SK-N-DZ (cell line): ENCODE results near the gene MYH6.
"Not testable (repeated sequence)": the region's sequence is repeated elsewhere in the genome, so short reads cannot be mapped to it uniquely, and the experiment has no call there.

Source experiments
- DNase-seq: peaks from one replicate; pipeline ENCODE4 v3.0.0-alpha.2; 2015; ENCODE audit warnings: low spot score

The MYH6 gene

GRCh38 chr14:23414906-23415820 lies 7.1 kb upstream of the MYH6 start:
- DNase-seq, result no peak

- DNase-seq, result no peak
Observed at GRCh38 chr14:23414254-23414653, 6.2 kb upstream of the MYH6 start.

DNA sequence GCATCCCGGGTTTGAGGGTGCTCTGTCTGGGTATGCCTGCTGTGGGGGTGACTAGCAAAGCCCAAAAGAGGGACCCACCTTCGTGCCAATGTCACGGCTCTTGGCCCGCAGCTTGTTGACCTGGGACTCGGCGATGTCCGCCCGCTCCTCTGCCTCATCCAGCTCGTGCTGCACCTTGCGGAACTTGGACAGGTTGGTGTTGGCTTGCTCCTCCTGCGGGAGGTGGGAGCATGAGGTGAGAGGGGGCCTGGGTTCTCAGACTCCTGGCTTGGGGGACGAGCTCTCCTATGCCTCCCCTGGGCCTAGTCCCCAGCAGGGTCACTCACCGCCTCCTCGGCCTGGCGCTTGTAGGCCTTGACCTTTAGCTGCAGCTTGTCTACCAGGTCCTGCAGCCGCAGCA lies 5.6 kb upstream of the MYH6 start:
- DNase-seq, result no peak

- DNase-seq, result no peak
Observed at GRCh38 chr14:23411563-23412525, 3.8 kb upstream of the MYH6 start.

- DNase-seq, result no peak
Observed at GRCh38 chr14:23409966-23410635, 2.0 kb upstream of the MYH6 start.

GRCh38 chr14:23409475-23409874 lies 1.4 kb upstream of the MYH6 start:
- DNase-seq, result no peak

- no peak for DNase-seq
Observed at GRCh38 chr14:23408307-23408630, 196 bp upstream of the MYH6 start.

GRCh38 chr14:23406725-23407355 lies 1.2 kb downstream of the MYH6 start:
- DNase-seq, result no peak

DNA sequence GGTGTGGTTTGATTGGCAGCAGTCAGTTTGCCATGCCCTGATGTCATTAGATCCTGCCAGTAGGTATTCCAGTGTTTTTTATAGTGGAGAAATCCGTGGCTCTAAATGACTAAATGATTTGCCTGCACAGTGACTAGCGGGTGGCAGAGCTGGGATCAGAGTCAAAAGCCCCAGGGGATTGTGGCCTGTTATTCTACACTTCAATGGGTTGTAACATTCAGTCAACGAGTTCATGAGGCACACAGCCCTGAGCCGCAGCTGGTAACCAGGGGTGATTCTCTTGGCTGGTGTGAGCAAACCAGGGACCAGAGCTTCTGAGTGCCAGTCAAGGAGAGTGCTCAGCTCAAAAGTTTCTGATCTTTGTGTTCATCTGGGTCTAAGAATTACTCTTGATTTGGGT lies 1.8 kb downstream of the MYH6 start:
- no peak for DNase-seq

GRCh38 chr14:23405516-23406025 lies 2.5 kb downstream of the MYH6 start:
- DNase-seq, result no peak

DNA sequence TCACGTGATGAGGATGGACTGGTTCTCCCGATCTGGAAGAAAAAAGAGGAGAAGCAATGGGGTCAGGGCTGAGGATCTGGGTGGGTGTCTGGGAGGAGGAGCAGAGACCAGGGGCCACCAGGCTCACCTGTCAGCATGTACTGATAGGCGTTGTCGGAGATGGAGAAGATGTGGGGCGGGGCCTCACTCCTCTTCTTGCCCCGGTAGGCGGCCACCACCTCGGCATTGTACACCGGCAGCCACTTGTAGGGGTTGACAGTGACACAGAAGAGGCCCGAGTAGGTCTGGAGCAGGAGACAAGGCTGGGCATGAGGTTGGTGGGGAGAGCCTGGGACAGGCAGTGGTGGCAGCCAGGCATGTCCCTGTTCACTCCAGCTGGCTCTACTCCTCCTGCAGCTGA lies 3.0 kb downstream of the MYH6 start:
- no peak for DNase-seq

DNA sequence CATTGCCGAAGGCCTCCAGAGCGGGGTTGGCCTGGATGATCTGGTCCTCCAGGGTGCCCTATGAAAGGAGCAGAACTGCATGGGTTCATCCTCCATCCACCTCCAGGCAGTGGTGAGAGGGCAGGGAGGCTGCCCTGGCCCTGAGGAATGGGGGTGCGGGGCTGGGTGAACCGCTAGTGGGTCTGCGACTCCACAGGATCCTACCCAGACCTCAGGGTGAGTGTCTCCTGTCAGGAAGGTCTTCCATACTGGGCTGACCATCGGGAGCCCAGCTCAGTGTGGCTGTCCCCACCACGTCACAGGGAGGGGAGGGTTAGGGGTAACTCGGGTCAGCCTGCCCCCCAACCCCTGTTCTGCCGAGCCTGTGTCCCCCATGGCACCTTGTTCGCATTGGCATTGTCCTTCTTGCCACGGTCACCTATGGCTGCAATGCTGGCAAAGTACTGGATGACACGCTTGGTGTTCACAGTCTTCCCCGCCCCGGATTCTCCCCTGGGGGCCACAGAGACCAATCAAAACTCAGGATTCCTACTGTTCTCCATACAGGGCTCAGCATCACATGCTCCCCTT lies 3.7 kb downstream of the MYH6 start:
- DNase-seq, result no peak

DNA sequence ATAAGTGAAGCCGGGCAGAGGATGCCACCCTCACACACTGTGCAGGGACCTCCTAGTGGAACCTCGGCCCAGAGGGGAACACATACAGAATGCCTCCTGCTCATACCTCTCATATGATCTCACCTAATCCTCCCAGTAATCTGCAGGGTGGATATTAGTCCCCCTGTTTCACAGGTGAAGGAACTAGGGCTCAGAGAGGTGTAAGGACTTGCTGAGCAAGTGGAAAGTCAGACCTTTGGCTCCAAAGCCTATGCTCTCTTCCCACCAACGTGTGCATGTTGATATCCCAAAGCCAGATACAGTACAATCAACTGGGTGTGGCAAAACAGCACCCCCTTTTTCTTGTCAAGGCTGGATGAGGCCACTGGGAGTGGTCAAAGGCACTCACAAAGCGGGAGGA lies 4.2 kb downstream of the MYH6 start:
- DNase-seq, result no peak

DNA sequence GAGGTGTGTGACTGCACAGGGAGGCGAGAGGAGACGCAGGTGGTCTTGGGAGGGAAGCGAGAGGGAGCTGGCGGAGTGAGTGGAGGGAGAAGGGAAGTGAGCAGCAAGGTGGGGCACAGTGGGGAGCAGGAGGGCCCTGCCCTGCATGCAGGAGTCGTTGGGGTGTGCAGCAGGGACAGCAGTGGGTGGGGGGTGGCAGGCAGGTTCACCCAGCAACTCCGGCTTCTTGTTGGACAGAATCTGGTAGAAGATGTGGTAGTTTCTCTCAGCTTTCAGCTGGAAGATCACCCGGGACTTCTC lies 5.0 kb downstream of the MYH6 start:
- DNase-seq, result no peak

DNA sequence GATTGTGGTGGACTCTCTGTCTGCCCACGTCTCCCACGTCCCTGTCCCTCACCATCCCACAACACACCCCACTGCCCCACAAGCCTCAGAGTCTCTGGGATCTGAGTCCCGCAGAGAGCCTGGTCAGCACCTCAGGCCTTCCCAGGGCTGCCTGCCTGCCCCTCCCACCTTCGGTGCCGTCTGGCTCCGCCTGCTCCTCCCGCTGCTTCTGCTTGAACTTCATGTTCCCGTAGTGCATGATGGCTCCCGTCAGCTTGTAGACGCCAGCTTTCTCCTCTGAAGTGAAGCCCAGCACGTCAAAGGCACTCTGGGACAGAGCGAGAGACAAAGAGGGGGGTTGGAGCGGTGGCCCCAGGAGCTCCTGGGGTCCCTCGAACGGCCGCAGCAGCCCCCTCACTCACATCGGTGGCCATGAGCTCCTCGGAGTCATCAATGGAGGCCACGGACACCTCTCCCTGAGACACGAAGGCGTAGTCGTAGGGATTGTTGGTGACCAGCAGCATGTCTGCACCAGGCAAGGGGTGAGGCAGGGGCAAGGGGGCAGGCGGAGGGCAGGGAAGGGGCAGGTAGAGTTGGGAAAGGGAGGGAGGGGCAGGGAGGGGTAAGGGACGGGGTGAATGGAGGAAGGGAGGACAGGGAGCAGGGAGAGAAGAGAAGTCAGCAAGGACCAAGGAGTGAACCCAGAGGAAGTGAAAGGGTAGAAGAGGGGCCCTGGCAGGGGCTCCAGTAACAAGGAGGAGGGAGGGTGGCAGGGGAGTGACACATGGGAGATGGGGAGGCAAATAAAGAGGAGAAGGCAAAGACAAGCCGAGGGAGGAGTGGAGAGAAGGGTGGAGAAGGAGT lies 5.6 kb downstream of the MYH6 start:
- DNase-seq, result no peak

DNA sequence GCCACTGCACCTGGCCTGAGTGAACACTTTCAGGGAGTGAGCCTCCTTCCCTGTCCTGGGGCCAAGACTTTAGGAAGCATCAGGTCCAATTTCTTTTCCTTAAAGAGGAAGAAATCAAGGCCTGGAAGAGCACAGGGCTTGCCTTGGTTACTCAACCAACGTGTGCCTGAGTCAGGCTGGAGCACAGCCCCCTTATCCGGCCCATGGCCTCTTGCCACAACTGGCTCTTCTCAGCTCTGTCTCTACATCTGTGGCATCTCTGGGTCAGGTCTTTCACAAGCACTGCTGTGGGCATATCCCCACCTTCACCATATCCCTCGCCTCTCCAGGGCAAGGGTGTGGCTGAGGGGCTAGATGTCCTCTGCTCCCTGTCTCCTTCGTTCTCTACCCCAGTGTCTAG lies 6.8 kb downstream of the MYH6 start:
- no peak for DNase-seq

DNA sequence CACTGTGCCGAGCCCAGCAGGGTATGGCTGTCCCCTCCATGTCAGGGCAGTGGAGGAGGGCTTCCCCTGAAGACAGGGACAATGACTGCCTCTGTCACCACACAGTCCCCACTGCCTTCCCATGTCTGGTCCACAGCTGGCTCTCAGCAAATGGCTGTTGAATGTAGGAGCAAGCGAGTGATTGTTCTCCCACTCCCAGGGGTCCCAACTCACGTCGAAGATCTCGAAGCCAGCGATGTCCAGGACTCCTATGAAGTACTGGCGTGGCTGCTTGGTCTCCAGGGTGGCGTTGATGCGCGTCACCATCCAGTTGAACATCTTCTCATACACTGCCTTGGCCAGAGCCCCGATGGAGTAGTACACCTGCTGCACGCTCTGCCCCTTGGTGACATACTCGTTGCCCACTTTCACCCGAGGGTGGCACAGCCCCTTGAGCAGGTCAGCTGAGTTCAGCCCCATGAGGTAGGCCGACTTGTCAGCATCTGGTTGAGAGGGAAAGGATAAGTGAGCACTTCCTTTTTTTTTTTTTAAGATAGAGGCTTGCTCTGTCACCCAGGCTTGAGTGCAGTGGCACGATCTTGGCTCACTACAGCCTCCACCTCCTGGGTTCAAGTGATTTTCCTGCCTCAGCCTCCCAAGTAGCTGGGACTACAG lies 7.5 kb downstream of the MYH6 start:
- not testable (repeated sequence) for DNase-seq

- DNase-seq, result no peak
Observed at GRCh38 chr14:23399591-23399990, 8.5 kb downstream of the MYH6 start.

DNA sequence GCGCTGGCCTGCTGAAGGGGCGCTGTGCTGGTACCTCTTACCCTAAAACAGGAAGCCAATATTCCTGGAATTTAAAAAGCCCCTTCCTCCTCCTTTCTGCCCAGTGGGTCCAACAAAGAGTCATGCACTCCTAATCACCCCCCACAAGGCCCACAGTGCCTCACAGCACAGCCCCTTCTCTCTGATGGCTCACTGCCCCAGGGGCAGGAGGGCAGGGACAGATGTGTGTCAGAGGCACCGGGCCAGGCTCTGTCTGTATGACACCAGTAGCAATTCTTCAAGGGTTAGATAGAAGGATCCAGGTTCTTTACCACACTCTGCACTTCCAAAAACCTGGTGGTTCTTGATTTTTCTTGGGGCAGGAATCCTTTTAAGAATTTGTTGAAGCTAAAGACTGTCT lies 8.9 kb downstream of the MYH6 start:
- no peak for DNase-seq

- no peak for DNase-seq
Observed at GRCh38 chr14:23398348-23398747, 9.7 kb downstream of the MYH6 start.
